HL-60/S4 treated with phorbol 12-myristate 13-acetate at 8.2 ng/mL for 4 days and 3 days (cell line): ENCODE results near the gene DOCK1.
"Not testable (repeated sequence)": the region's sequence is repeated elsewhere in the genome, so short reads cannot be mapped to it uniquely, and the experiment has no call there.

Experiments
- in situ Hi-C: fragments of 300-500 bp; cut with MboI; formaldehyde crosslinking; loops from 2 replicates; pipeline ENCODE4 v1.15.0; 2022; ENCODE audit warnings: low sequenced_read_pairs

DOCK1 gene

DNA sequence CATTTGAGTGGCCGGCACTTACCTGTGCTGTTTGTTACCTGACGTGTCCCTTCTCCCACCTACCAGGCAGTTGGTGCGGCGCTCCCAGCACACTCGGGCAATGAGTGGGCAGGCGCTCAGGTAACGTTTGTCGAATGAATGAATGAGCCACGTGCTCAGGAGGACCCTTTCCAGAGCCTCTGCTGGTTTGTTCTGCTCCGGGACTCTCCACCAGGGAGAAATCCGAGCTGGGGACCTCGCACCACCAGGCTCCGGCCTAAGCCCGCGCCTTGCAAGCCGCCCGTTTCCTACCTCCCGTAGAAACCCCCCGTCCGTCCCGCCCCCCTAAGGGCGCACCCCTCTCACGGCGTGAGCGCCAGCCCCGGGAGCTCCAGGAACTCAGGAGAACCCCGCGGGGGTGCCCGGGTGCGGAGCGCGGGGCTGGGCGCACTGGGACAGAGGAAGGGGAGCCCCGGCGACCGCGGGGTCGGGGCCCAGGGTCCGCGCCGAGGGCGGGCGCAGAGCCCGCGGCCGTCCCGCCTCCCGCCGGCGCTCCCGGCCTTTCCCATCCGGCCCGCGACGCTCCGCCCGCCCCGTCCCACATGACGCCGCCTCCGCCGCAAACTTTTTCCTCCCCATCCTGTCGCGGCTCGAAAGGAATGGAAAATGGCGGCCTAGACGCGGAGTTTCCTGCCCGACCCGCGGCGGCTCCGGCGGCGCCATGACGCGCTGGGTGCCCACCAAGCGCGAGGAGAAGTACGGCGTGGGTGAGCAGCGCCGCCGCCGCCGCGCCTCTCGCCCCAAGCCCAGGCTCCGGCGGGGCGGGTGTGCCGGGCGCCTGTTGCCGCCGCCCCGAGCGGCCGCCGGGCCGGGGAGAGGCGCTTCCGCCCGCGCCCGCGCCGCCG is at the start of gene DOCK1:
Gene DOCK1 (plus strand): TSS at position 611 of the 884 bp plus-strand sequence. CDS start 90 bp downstream, at position 701.
- in situ Hi-C loops = no loop called here

- in situ Hi-C loops = no loop called here
Measured at GRCh38 chr10:126857178-126857806, 47.9 kb upstream of the DOCK1 start.

GRCh38 chr10:126867567-126868365 is 37.5 kb upstream of the DOCK1 start:
- in situ Hi-C loops = no loop called here

DNA sequence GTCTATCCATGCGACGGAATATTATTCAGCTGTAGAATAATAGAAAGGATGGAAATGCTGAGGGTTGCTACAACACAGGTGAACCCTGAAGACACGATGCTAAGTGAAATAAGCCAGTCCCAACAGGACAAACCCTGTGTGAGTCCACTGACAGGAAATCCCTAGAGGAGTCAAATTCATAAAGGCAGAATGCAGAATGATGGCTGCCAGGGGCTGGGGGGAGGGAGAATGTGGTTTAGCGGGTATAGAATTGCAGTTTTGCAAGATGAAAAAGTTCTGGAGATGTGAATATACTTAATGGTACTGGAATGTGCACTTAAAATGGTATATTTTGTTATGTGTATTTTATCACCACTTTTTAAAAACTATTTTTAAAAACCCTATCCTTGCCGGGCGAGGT is 36.9 kb upstream of the DOCK1 start:
- in situ Hi-C loops = no loop called here

DNA sequence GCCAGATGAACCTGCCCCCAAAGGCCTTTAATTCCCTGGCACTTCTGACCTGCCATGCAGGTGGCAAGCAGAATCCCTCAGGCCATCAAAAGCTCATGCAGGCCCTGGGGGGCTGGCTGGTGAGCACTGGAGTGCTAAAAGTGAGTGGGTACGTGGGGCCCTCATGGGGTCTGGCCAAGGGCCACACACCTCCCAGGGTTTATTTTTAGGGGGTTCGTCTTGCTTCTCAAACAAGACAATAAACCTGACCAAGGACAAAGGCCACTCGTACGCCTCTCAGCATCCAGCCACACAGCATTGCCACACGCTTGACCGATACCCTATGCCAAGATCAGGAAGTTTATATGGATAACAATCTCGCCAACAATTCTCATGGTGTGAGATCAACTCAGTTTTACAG is 33.1 kb upstream of the DOCK1 start:
- in situ Hi-C loops = no loop called here

DNA sequence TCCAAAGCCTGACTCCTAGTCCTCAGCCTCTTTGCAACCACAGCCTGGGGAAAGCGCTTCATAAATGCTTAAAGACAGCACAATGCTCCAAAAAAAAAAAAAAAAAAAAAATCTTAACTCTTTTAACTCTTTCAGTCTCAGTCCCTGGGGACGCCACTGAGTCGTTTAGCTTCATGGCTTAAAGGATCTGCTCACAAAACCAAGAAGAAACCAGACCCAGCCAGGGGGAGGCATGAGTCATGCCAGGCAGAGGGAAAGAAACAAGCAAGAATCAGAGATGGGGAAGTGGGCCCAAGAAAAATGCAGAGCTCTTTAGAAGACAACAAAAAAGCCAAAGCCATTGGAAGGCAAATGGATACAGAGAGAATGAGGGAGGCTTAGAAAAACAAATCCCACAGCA is 32.5 kb upstream of the DOCK1 start:
- in situ Hi-C loops = no loop called here

DNA sequence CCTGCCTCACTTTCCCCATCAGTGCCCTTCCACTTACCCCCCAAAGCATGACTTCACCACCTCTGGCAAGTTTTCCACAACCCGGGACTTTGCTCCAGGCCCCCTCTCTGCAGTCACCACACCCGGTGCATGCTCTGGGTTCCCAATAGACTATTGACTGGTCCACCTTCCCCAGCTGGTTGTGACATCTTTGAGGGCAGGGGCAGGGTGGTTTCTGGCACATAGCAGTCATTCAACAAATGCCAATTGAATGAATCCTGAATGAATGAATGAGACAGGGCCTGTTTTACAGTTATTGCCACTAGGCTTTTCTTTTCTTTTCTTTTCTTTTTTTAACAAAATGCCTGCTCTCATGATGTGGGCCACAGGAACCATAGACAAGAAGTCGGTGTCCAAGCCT is 28.8 kb upstream of the DOCK1 start:
- in situ Hi-C loops = no loop called here

DNA sequence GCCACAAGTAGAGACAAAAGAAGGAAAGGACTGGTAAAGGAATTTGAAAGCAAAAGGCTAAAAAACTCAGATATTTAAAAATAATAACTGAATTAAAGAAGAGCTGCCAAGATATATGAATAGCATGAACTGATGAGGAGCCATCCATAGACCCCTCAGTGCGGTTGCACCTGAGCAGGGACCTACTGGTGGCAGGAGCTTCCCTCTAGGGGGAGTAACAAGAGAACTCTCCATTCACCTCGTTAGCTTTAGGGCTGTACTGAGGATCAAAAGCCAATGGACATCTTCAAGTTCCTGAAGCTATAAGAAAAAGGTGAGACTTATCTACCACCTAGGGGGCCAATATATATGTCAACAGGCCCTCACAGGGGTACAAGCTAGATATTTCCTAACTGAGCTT is 27.8 kb upstream of the DOCK1 start:
- in situ Hi-C loops = no loop called here

GRCh38 chr10:126878594-126878993 is 26.6 kb upstream of the DOCK1 start:
- in situ Hi-C loops = no loop called here

DNA sequence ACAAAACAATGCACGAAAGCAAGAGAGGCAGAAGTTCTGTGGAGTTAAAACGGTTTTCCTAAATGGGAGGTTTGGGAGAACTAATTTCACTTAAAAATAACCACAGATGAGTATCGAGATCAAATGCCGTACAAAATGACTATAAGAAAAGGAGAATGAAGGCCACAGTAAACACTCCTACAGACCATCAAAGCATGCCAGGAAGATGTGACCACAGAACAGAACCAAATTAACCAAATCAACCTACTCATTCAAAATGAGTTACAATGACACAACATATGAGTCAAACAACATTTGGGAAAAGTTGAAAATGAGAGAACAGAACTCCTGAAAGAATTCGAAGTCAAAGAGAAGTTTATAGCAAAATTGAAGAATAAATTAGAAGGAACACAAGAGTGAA is 24.3 kb upstream of the DOCK1 start:
- in situ Hi-C loops = no loop called here

GRCh38 chr10:126882055-126882454 is 23.2 kb upstream of the DOCK1 start:
- in situ Hi-C loops = not testable (repeated sequence)

DNA sequence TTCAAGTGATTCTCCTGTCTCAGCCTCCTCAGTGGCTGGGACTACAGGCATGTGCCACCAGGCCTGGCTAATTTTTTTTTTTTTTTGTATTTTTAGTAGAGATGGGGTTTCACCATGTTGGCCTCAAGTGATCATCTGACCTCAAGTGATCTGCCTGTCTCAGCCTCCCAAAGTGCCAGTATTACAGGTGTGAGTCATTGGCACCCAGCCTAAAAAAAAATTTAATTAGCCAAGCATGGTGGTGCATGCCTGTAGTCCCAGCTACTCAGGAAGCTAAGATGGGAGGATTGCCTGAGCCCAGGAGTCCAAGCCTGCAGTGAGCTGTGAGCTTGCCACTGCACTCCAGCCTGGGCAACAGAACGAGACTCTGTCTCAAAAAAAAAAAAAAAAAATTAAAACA is 16.8 kb upstream of the DOCK1 start:
- in situ Hi-C loops = not testable (repeated sequence)

- in situ Hi-C loops = no loop called here
Measured at GRCh38 chr10:126889421-126889820, 15.8 kb upstream of the DOCK1 start.

GRCh38 chr10:126890797-126891196 is 14.4 kb upstream of the DOCK1 start:
- in situ Hi-C loops = not testable (repeated sequence)

DNA sequence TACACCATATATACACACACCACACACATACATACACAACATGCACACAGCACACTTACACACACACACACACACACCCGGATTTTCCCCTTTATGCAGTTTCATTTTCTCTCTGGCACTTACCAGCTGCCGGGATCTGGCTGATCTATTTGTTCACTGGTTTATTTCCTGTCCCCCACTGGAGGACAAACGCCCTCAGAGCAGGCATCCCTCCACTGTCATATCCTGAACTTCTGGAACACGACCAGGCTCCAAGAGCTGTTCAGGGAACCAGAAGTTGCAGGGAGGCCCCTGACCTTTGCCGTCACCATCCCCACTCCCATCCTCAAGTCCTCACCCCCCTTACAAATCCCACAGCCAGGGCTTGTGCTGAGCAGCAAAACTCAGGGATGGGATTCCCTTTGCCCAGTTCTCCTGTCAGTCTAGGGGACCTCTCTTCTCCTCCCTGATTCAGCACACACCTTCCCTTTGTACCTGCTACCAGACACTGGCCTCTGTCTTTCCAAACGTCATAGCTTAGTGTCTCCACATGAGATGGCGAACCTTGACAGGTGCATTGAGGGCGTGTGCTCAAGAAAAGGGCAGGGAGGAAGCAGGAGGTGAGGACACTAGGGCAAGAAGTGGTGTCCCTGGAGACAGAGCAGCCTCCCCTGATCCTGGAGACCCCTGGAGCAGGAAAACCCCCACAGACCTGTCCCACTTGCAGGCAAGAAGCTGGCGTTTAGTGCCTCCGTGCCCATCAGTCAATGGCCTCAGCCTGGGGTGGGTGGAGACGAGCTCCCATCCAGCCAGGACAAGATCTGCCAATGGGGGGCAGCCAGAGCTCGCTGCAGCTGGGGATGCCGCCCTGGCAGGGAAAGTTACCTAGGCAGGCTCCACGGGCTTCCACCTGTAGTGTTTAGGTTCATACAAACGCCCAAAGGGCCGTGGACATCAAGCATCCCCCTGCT is 12.7 kb upstream of the DOCK1 start:
- in situ Hi-C loops = no loop called here

DNA sequence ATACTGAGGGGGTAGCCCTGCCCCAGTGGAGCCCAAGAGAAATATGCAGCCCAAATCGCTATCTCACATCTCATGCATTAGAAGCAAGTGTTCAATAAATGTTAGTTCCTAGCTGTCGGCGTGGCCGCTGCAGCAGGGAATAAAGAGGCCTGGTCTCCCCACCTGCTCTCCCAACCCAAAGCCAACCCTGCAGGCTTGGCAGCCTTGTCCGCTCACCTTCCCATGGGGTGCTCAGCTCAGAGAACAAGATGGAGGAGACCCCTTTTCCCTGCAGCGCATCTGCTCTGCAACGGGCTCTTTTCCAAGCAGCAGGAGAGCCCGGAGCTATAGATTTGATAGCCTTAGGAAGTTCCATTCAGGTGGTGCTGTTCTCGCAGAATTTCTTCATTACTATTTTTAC is 12.0 kb upstream of the DOCK1 start:
- in situ Hi-C loops = no loop called here

DNA sequence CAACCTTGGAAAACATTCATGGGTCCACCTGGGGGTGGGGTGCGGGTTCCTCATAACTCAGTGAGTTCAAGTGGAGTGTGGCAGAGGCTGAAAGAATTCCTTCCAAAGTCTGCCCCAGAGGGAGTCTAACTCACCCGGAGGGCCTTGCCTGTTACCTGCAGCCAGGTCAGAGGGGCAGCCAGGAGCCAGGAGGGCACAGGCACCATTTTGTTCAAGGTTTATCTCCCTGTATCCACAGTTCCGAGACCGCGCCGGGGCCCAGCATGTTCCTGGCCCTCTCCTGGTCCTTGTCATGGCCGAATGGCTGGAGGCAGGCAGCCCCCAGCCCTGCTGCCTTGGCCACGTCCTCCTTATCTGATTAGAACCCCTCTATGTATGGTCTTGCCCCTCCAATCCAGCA is 11.4 kb upstream of the DOCK1 start:
- in situ Hi-C loops = no loop called here

GRCh38 chr10:126895214-126895781 is 9.9 kb upstream of the DOCK1 start:
- in situ Hi-C loops = no loop called here

GRCh38 chr10:126898460-126898859 is 6.8 kb upstream of the DOCK1 start:
- in situ Hi-C loops = no loop called here

DNA sequence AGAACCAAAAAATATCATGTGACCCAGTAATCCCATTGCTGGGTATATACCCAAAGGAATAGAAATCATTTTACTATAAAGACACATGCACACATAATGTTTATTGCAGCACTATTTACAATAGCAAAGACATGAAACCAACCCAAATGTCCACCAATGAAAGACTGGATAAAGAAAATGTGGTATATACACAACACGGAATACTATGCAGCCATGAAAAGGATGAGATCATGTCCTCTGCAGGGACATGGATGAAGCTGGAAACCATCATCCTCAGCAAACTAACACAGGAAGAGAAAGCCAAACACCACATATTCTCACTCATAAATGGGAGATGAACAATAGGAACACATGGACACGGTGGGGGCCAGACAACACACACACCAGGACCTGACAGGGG is 5.7 kb upstream of the DOCK1 start:
- in situ Hi-C loops = not testable (repeated sequence)
